T-cell (primary cell): ENCODE results near the gene PPP1R26. TPM values are rescaled to one million over a fixed set of nuclear protein-coding genes. Genes with fewer than 3 reads are reported as not detected.

ENCODE experiments used
- ATAC-seq, 4 experiments: fragments of 200-7000 bp in 3 of 4; fragments of 150-1000 bp in 1 of 4; cut with Tn5 transposase; replicated peaks in 1 of 4; 1 replicate in 3 of 4; 2 replicates in 1 of 4; pipeline ENCODE4 v1.10.0; 2021; ENCODE audit warnings: moderate library complexity in 3 of 4, mild to moderate bottlenecking in 2 of 4, moderate number of reproducible peaks in 1 of 4
- CTCF ChIA-PET, 2 donors: fragments of 300-600 bp; sonication (Branson Sonifier 250); formaldehyde crosslinking; loops; one replicate each; lab custom pipeline; 2022; ENCODE audit warnings: antibody characterized with exemption in 2 of 2; lab: Charles Lee
- POLR2A ChIA-PET, 2 donors: fragments of 300-600 bp; sonication (Branson Sonifier 250); formaldehyde crosslinking; loops; one replicate each; lab custom pipeline; 2022; ENCODE audit warnings: antibody characterized with exemption in 2 of 2; lab: Charles Lee
- DNase-seq, 35 experiments: peaks; one replicate each; pipeline versions ENCODE4 v3.0.0 to v3.0.0-alpha.2; 2013 to 2023
- H3K27ac ChIP-seq: one replicate; pipeline ENCODE4 v1.5.1; 2013; ENCODE audit warnings: low read length
- H3K27me3 ChIP-seq, 2 experiments: replicated peaks in 1 of 2; 1 replicate in 1 of 2; 2 replicates in 1 of 2; pipeline versions ENCODE4 v1.6.1 to v1.7.0; 2013; ENCODE audit warnings: low read length in 1 of 2, mixed read lengths in 1 of 2; ENCODE audit not compliant: control insufficient read depth in 2 of 2, insufficient read depth in 2 of 2; ENCODE audit errors: extremely low read depth in 1 of 2
- H3K36me3 ChIP-seq, 2 donors: 1 replicate in 1 of 2; 2 replicates in 1 of 2; pipeline versions ENCODE4 v1.6.1 to v1.7.0; 2013; ENCODE audit warnings: low read length in 1 of 2; ENCODE audit not compliant: control insufficient read depth in 2 of 2, insufficient read depth in 1 of 2; ENCODE audit errors: extremely low read depth in 1 of 2
- H3K4me1 ChIP-seq, 2 experiments: 1 replicate in 1 of 2; 2 replicates in 1 of 2; pipeline versions ENCODE4 v1.6.1 to v1.7.0; 2013; ENCODE audit warnings: low read length in 2 of 2, mixed read lengths in 1 of 2; ENCODE audit not compliant: insufficient read depth in 2 of 2, control insufficient read depth in 1 of 2; ENCODE audit errors: extremely low read depth in 1 of 2
- H3K4me3 ChIP-seq, 2 donors: 1 replicate in 1 of 2; 2 replicates in 1 of 2; pipeline versions ENCODE4 v1.5.1 to v1.7.0; 2013; ENCODE audit warnings: mild to moderate bottlenecking in 2 of 2, low read length in 1 of 2, moderate library complexity in 1 of 2; ENCODE audit not compliant: control insufficient read depth in 1 of 2; ENCODE audit errors: extremely low read depth in 1 of 2
- H3K9me3 ChIP-seq: 2 replicates; pipeline ENCODE4 v1.7.0; 2013
- H3K27ac Mint-ChIP-seq, 2 donors: one replicate each; pipeline ENCODE4 v1.8.0; 2020 to 2021; ENCODE audit warnings: mild to moderate bottlenecking in 2 of 2, mixed read lengths in 2 of 2
- H3K27me3 Mint-ChIP-seq, 2 donors: one replicate each; pipeline ENCODE4 v1.8.0; 2021 to 2022; ENCODE audit warnings: mixed read lengths in 2 of 2
- H3K36me3 Mint-ChIP-seq: one replicate; pipeline ENCODE4 v1.8.0; 2021; ENCODE audit warnings: mixed read lengths
- H3K4me1 Mint-ChIP-seq, 3 donors: one replicate each; pipeline ENCODE4 v1.8.0; 2020 to 2022; ENCODE audit warnings: mixed read lengths in 3 of 3, mild to moderate bottlenecking in 1 of 3
- H3K4me3 Mint-ChIP-seq, 3 donors: one replicate each; pipeline ENCODE4 v1.8.0; 2020 to 2022; ENCODE audit warnings: mild to moderate bottlenecking in 3 of 3, mixed read lengths in 3 of 3, moderate library complexity in 3 of 3
- H3K9me3 Mint-ChIP-seq, 3 donors: one replicate each; pipeline ENCODE4 v1.8.0; 2020 to 2022; ENCODE audit warnings: mixed read lengths in 3 of 3
- WGBS: methylation state at CpG from one replicate; pipeline ENCODE4 v1.1.5; 2013; ENCODE audit warnings: missing lambda C conversion rate; ENCODE audit not compliant: insufficient coverage; 5-methylcytosine and 5-hydroxymethylcytosine counted together
- total RNA-seq, 35 experiments: library from RNA in 6 of 35; stranded (reverse) in 6 of 35; fragments of 120-200 nt in 1 of 35; gene quantifications; one replicate each; pipeline versions ENCODE4 v1.2.1 to v1.2.4 and lab custom pipeline; 2013 to 2026

The PPP1R26 gene
- total RNA-seq, 5 donors from 2014 or later (not counting 1 experiment from before 2014, with no cell fraction given): 0.35 to 2.0 (median 1.7) TPM

DNA sequence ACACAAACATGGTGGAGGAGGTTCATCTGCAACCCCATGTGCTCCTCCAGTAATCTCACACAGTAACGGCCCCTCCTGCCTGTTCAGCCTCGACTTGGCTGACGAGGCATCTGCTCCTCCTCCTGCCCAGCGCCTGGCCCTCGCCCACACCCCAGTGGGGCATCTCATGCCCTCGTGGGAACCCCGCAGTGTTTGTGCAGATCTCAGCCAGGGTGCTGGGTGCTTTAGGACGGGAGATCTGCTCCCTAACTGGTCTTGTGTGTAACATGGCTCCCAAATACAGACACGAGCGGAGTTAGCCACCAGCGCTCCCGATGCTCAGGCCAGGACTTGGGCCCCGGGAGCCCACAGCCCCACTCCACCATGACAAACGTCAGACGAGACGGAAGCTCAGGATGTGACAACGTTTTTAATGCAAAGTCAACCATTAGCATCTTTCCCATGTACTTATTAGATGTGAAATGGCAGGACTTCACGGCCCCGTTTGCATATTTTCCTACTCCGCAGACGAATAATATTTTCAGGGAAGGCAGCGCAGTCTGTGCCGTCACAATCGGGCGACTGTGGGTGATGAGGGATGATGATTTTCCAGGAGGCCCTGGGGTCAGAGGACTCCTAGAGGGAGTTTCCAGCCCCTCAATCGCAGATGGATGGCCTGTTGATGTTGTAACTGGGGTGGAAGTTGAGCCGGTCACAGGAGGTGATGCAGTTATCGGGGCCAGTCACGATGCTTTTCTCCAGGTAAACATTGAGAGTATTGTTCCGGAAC is 15.4 kb downstream of the PPP1R26 start:
- Mint-ChIP-seq H3K27ac (no peak overlapping the region), H3K4me1 (peaks cover 6 to 7% (median 6%) of the 10 kb centered on the region in 3 donors), H3K36me3 (no peaks in the 10 kb centered on the region), H3K4me3 (no peak overlapping the region), H3K27me3 (peaks cover 5 to 16% of the 10 kb centered on the region in 2 donors), H3K9me3 (no peaks in the 10 kb centered on the region)
- Histone ChIP-seq H3K4me1 (peaks cover 0 to 10% of the 10 kb centered on the region in 2 experiments), H3K27ac (no peak overlapping the region), H3K9me3 (no peaks in the 10 kb centered on the region), H3K27me3 (peaks cover 0 to 28% of the 10 kb centered on the region in 2 experiments), H3K4me3 (no peak overlapping the region), H3K36me3 (no peaks in the 10 kb centered on the region)
- 80% methylated on average over 21 of the region's 30 CpGs for WGBS
- CTCF ChIA-PET: no interaction called here
- DNase-seq (peak in 1 of 35 experiments; percentile 1), ATAC-seq (no peak)
- POLR2A ChIA-PET: no interaction called here

DNA sequence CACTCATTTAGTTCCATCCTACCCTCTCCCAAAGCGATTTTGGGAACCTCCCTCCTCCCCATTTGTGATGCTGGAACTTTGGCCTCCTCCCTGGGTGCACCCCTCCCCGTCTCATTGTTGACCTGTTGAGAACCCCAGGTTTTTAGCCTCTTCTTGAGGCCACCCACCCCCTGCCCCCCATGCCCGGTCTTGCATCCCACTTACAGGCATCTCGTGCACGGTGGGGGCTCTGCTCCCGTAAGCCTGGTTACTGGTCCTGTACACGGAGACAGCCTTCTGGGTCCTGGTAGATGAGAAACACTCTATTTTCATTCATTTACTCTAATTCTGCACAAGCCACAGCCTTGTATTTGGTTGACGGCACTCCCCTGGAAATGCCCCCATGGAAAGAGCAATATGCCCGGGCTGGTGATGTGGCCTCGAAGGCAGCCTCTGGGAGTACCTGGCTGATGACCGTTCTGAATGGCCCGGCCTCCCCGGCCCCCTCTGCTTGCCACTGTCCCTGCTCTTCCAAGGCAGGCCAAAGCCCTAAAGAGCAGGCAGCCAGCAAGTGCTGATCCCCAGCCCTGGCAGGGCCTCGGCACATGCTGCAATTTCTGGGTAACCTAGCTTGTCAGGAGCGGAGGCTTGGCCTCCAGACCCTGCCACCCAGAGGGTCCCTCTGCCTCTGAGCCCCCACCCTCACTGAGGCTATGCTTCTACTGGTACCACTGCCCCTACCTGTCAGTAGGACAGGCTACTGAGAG is 19.0 kb downstream of the PPP1R26 start:
- Histone ChIP-seq H3K27me3 (peaks cover 0 to 17% of the 10 kb centered on the region in 2 experiments), H3K9me3 (no peaks in the 10 kb centered on the region), H3K4me3 (no peak overlapping the region), H3K36me3 (peaks cover 5 to 17% of the 10 kb centered on the region in 2 donors), H3K4me1 (peaks cover 5 to 32% of the 10 kb centered on the region in 2 experiments), H3K27ac (no peak overlapping the region)
- no peak for ATAC-seq
- 91% methylated on average over 13 of the region's 15 CpGs for WGBS
- peaks cover 11% of the 10 kb centered on the region for H3K36me3 Mint-ChIP-seq
- H3K4me1 Mint-ChIP-seq: peaks cover 19 to 27% (median 24%) of the 10 kb centered on the region in 3 donors
- H3K27me3 Mint-ChIP-seq: peaks cover 5% of the 10 kb centered on the region in 2 donors
- no peaks in the 10 kb centered on the region for H3K9me3 Mint-ChIP-seq
- ChIA-PET CTCF (no interaction called here), POLR2A (no interaction called here)
- no peak overlapping the region for H3K27ac Mint-ChIP-seq
- no peak for DNase-seq
- H3K4me3 Mint-ChIP-seq: peak overlapping the region; percentile 86 to 92 (median 89)

DNA sequence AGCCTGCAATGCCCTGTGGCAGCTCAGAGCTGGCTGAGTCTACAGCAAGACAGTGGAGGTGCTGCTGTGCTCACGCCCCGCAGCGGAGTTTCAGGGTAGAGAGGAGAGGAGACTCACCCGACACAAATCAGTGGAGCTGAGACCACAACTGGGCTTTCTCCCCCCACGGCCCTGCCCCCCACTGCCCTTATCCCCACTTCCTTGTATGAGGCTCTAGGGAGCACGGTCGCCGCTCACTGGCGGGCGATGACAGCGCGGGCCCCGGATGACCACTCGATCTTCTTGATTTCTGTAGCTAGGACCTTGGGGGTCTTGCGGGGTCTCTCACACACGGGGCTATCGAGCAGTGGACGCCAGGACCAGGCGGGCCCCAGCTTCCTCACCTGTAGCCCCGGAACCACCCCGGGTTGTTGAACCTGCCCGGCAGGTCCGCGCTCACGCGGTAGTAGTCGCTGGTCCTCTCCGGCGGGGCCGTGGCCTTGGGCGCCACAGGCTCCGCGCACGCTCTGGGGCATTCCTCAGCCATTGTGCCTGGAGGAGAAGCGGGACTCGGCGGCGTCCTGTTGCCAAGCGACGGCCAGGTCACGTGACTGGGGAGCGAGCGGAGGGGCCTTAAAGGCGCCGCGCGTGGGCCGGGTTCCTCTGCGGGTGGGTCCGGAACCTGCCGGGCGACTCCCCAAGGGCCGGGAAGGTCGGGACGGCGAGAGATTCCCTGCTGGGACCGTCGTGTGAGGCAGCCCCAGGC is 19.9 kb downstream of the PPP1R26 start:
- H3K4me1 Mint-ChIP-seq: peaks cover 21 to 32% (median 28%) of the 10 kb centered on the region in 3 donors
- H3K9me3 ChIP-seq: no peaks in the 10 kb centered on the region
- ChIA-PET POLR2A (no interaction called here), CTCF (interaction anchor here in 1 of 2 donors (0.6 kb wide), 1 partner anchor 1043 kb away, joined by 3 read pairs; no protein-coding TSS in a partner anchor)
- peak overlapping the region; percentile 86 to 92 (median 89) for H3K4me3 Mint-ChIP-seq
- peaks cover 16% of the 10 kb centered on the region for H3K36me3 Mint-ChIP-seq
- peaks cover 5 to 35% of the 10 kb centered on the region in 2 experiments for H3K4me1 ChIP-seq
- no peaks in the 10 kb centered on the region for H3K9me3 Mint-ChIP-seq
- 2% methylated on average over 54 of the region's 58 CpGs for WGBS
- H3K4me3 ChIP-seq: peak overlapping the region; percentile 88 to 99
- ATAC-seq (peak; percentile 46 to 77 (median 62)), DNase-seq (peak; percentile 61 to 92 (median 82))
- peaks cover 13 to 26% of the 10 kb centered on the region in 2 donors for H3K36me3 ChIP-seq
- H3K27ac ChIP-seq: no peak overlapping the region
- H3K27me3 ChIP-seq: peaks cover 0 to 17% of the 10 kb centered on the region in 2 experiments
- no peak overlapping the region for H3K27ac Mint-ChIP-seq
- peaks cover 5% of the 10 kb centered on the region in 2 donors for H3K27me3 Mint-ChIP-seq

DNA sequence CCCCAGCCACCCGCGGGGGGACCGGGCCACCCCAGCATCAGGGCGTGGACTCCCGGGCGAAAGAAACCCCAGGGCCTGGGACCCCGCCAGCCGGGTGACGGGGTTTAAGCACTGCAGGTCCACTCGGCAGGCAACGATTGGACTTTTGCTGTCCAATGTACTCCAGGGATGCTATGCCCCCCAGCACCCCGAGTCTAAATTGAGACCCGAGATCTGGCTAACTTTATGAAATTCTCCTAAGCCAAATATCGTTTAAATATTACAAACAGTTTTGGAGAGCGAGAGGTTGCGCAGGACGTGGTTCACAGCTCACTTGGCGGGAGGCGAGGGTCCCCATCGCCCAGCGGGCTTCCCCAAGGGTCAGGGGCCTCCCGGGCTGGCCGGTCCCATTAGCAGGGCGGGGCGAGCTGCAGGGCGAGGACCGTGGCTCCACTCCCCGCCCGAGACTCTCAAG is 20.5 kb downstream of the PPP1R26 start:
- H3K27me3 Mint-ChIP-seq: peaks cover 2% of the 10 kb centered on the region in 2 donors
- no peak overlapping the region for H3K27ac Mint-ChIP-seq
- peaks cover 21% of the 10 kb centered on the region for H3K36me3 Mint-ChIP-seq
- WGBS: 1% methylated on average over 24 of the region's 29 CpGs
- H3K4me3 Mint-ChIP-seq: peak overlapping the region; percentile 86 to 92 (median 89)
- Histone ChIP-seq H3K4me1 (peaks cover 5 to 39% of the 10 kb centered on the region in 2 experiments), H3K9me3 (no peaks in the 10 kb centered on the region), H3K36me3 (peaks cover 13 to 32% of the 10 kb centered on the region in 2 donors), H3K4me3 (peak overlapping the region; percentile 88 to 99), H3K27ac (no peak overlapping the region), H3K27me3 (peaks cover 0 to 14% of the 10 kb centered on the region in 2 experiments)
- peaks cover 26 to 34% (median 30%) of the 10 kb centered on the region in 3 donors for H3K4me1 Mint-ChIP-seq
- DNase-seq: peak in 2 of 35 experiments; percentile 14 to 21
- ChIA-PET CTCF (interaction anchor here in 1 of 2 donors (0.6 kb wide), 1 partner anchor 1043 kb away, joined by 3 read pairs; no protein-coding TSS in a partner anchor), POLR2A (no interaction called here)
- peak; percentile 15 to 33 (median 22) for ATAC-seq
- H3K9me3 Mint-ChIP-seq: no peaks in the 10 kb centered on the region

DNA sequence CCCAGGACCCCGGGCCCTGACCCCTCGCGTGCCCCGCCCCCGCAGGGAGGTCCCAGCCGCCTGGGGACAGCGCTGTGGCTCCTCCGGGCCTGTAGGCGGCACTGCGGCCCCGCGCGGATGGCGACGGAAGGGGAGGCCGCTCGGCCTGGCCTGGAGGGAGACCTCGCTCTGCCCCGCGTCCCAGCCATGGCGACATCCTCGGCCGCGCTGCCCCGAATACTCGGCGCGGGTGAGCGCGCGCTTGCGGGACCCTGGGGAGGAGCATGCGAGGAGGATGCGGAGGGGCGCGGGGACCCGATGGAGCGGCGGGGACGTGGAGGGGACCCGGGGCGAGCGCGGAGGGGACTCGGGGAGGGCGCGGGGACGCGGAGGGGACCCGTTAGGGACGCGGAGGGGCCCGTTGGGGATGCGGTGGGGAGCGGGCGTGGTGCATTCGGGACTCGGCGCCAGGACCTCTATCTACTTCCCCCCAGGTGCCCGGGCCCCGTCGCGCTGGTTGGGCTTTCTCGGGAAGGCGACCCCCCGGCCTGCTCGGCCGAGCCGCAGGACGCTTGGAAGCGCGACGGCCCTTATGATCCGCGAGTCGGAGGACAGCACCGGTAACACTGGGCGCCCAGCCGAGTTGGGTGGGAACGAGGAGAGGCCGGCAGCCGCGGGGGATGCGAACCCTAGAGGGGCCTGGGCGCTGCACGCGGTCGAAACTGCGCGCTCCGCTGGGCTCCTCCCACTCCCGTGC is 21.1 kb downstream of the PPP1R26 start, which contains the start of gene MRPS2:
Gene MRPS2, plus strand, starts transcription at position 158 of the 736 bp plus-strand sequence. Its CDS starts 29 bp downstream, at position 187.
- H3K4me3 ChIP-seq: peak within 1 kb of the TSS; percentile 88 to 99
- DNase-seq (peak; percentile 59 to 88 (median 73)), ATAC-seq (peak; percentile 92 to 96 (median 94))
- H3K27ac Mint-ChIP-seq: peak within 1 kb of the TSS; percentile 74 to 88
- H3K36me3 ChIP-seq: peaks cover 15 to 34% of the 10 kb centered on the region in 2 donors
- ChIA-PET CTCF (no interaction called here), POLR2A (no interaction called here)
- H3K9me3 Mint-ChIP-seq: no peaks in the 10 kb centered on the region
- H3K4me1 Mint-ChIP-seq: peaks cover 26 to 34% (median 30%) of the 10 kb centered on the region in 3 donors
- peaks cover 5 to 39% of the 10 kb centered on the region in 2 experiments for H3K4me1 ChIP-seq
- under 1% methylated on average over 73 of the region's 92 CpGs for WGBS
- H3K27ac ChIP-seq: peak within 1 kb of the TSS; percentile 38
- peaks cover 0 to 12% of the 10 kb centered on the region in 2 experiments for H3K27me3 ChIP-seq
- peak within 1 kb of the TSS; percentile 86 to 92 (median 89) for H3K4me3 Mint-ChIP-seq
- no peaks in the 10 kb centered on the region for H3K9me3 ChIP-seq
- H3K27me3 Mint-ChIP-seq: no peaks in the 10 kb centered on the region
- peaks cover 22% of the 10 kb centered on the region for H3K36me3 Mint-ChIP-seq
